H54 (cell line): ENCODE results near the gene PRDX3.
A peak's percentile ranks its signal among the peaks of the same experiment; 100 is the strongest.

Experiments used
- DNase-seq: peaks from one replicate; pipeline ENCODE4 v3.0.0; 2011; ENCODE audit warnings: low spot score, mixed read lengths; ENCODE audit not compliant: insufficient read length
- FAIRE-seq: peaks from 3 replicates; lab custom pipeline; 2011; peaks lifted over from hg19 to GRCh38; lab: Jason Lieb, UNC
- POLR2A ChIP-seq: IDR thresholded peaks from 2 replicates; pipeline ENCODE4 v1.6.1; 2011; ENCODE audit warnings: low read depth, mild to moderate bottlenecking, low read length

Gene PRDX3

GRCh38 chr10:119210633-119211032 is 32.0 kb upstream of the PRDX3 start:
- TF ChIP-seq POLR2A = no peak
- FAIRE-seq (no peak), DNase-seq (no peak)

GRCh38 chr10:119209736-119210355 is 31.2 kb upstream of the PRDX3 start:
- DNase-seq (no peak), FAIRE-seq (no peak)
- TF ChIP-seq POLR2A = no peak

- FAIRE-seq (no peak), DNase-seq (peak; percentile 42)
- no peak for TF ChIP-seq POLR2A
Measured at GRCh38 chr10:119209035-119209735, 30.6 kb upstream of the PRDX3 start.

- TF ChIP-seq POLR2A = no peak
- peak; percentile 28 for DNase-seq
- FAIRE-seq = no peak
Measured at GRCh38 chr10:119208553-119208940, 29.9 kb upstream of the PRDX3 start.

GRCh38 chr10:119207713-119208552 is 29.3 kb upstream of the PRDX3 start:
- DNase-seq (peak; percentile 21), FAIRE-seq (no peak)
- 0 out of 2 replicates have a peak, but pooled peaks have one; percentile 6 for TF ChIP-seq POLR2A

GRCh38 chr10:119207366-119207666 is 28.7 kb upstream of the PRDX3 start, which contains the start of gene GRK5:
TSS of gene GRK5 (plus strand) at chr10:119207571. CDS start at chr10:119207918, 347 bp downstream.
- FAIRE-seq (no peak), DNase-seq (peak; percentile 94)
- peak; percentile 82 for TF ChIP-seq POLR2A

- peak; percentile 50 for DNase-seq
- peak; percentile 41; the same call in 1 of the 2 replicates for TF ChIP-seq POLR2A
- no peak for FAIRE-seq
Measured at GRCh38 chr10:119206603-119207365, 28.2 kb upstream of the PRDX3 start.

GRCh38 chr10:119205894-119206602 is 27.4 kb upstream of the PRDX3 start:
- FAIRE-seq = no peak
- peak; percentile 10; the same call in 1 of the 2 replicates for TF ChIP-seq POLR2A
- peak; percentile 45 for DNase-seq

GRCh38 chr10:119203006-119203405 is 24.4 kb upstream of the PRDX3 start:
- DNase-seq (peak; percentile 41), FAIRE-seq (no peak)
- no peak for TF ChIP-seq POLR2A

- DNase-seq = no peak
- no peak for FAIRE-seq
- TF ChIP-seq POLR2A = no peak
Measured at GRCh38 chr10:119201233-119201632, 22.6 kb upstream of the PRDX3 start.

- DNase-seq = peak; percentile 37
- no peak for FAIRE-seq
- TF ChIP-seq POLR2A = no peak
Measured at GRCh38 chr10:119199231-119199992, 20.8 kb upstream of the PRDX3 start.

- no peak for FAIRE-seq
- DNase-seq = no peak
- TF ChIP-seq POLR2A = no peak
Measured at GRCh38 chr10:119198438-119198837, 19.8 kb upstream of the PRDX3 start.
